Activated T-cell treated with anti-CD3 and anti-CD28 coated beads, Interleukin-2, amount 50 U/mL, for 72 hours (primary cell): Measurements from ENCODE around the gene CYP2J2. TPM values are rescaled to one million over a fixed set of nuclear protein-coding genes. Genes with fewer than 3 reads are reported as not detected.
"Not testable (repeated sequence)": the region's sequence is repeated elsewhere in the genome, so short reads cannot be mapped to it uniquely, and the experiment has no call there.

Experiments used
- ATAC-seq, 2 donors: fragments of 150-1000 bp; cut with Tn5 transposase; replicated peaks in 1 of 2; 2 replicates each; pipeline ENCODE4 v1.10.0; 2021; ENCODE audit warnings: moderate library complexity in 2 of 2, mild to moderate bottlenecking in 1 of 2
- DNase-seq, 2 donors: peaks; one replicate each; pipeline ENCODE4 v3.0.0; 2021 to 2022; ENCODE audit warnings: mixed read lengths in 1 of 2
- H3K27ac Mint-ChIP-seq: one replicate; pipeline ENCODE4 v1.8.0; 2022; ENCODE audit warnings: mild to moderate bottlenecking, moderate library complexity, mixed read lengths
- H3K27me3 Mint-ChIP-seq: one replicate; pipeline ENCODE4 v1.8.0; 2022; ENCODE audit warnings: low read depth, mixed read lengths
- H3K36me3 Mint-ChIP-seq, 2 donors: one replicate each; pipeline ENCODE4 v1.8.0; 2022; ENCODE audit warnings: mixed read lengths in 2 of 2, mild to moderate bottlenecking in 1 of 2; ENCODE audit not compliant: insufficient read depth in 2 of 2
- H3K4me1 Mint-ChIP-seq: one replicate; pipeline ENCODE4 v1.8.0; 2022; ENCODE audit warnings: low read depth, mixed read lengths
- H3K4me3 Mint-ChIP-seq, 2 donors: one replicate each; pipeline ENCODE4 v1.8.0; 2022; ENCODE audit warnings: mild to moderate bottlenecking in 2 of 2, mixed read lengths in 2 of 2, moderate library complexity in 2 of 2
- H3K9me3 Mint-ChIP-seq, 2 donors: one replicate each; pipeline ENCODE4 v1.8.0; 2022; ENCODE audit warnings: mixed read lengths in 2 of 2
- total RNA-seq, 2 donors: library from RNA; stranded (reverse); gene quantifications; one replicate each; pipeline ENCODE4 v1.2.3, GENCODE V29; 2022

The CYP2J2 gene
- under 1 TPM; 0.76 to 0.82 TPM for total RNA-seq

- Mint-ChIP-seq H3K36me3 (peaks cover 6 to 8% of the 10 kb centered on the region in 2 donors), H3K4me3 (peak within 1 kb of the TSS; percentile 73 to 91), H3K9me3 (peaks cover 0 to 4% of the 10 kb centered on the region in 2 donors), H3K27me3 (peaks cover 42% of the 10 kb centered on the region), H3K4me1 (peaks cover 13% of the 10 kb centered on the region), H3K27ac (peak within 1 kb of the TSS; percentile 92)
- DNase-seq (peak; percentile 44 to 47), ATAC-seq (peak; percentile 94 to 95)
Observed at GRCh38 chr1:59926381-59927123, at the start of gene CYP2J2. TSS of gene CYP2J2 (minus strand) at chr1:59926773. CDS start at chr1:59926746, 27 bp downstream.

GRCh38 chr1:59973719-59974118 is 47.1 kb upstream of the CYP2J2 start:
- DNase-seq (no peak), ATAC-seq (no peak)
- H3K9me3 Mint-ChIP-seq: no peaks in the 10 kb centered on the region

DNA sequence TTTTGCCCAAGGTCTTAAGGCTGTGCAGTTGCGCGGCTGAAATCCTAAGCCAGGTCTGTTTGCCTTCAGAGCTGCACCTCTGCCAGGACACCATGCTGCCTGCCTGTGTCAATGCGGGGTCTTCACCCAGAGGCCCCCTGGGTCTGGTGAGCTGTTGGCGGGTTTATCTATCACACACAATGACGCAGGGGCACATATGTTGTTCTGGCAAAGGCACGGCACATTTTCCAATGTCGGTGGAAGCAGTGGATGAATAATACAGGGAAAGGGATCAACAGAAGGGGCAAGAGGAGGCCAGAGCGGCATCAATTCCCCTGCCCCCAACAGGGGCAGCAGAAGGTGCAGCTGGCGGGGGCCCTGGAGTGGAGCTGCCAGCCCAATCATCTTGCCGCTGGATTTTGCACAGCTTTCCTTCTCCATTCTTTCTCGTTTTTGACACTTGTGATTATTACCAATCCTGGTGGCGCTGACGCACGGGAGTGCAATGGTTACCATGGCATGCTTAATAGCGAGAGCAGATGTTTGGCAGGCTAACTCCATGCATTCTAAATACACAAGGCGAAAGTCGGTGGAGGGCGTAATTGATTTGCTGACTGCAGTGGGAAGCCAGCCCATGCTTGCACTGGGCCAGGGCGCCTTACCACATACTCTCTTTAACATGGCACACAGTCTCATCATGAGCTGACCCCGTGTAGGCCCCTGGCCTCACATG is 45.8 kb upstream of the CYP2J2 start:
- no peak for ATAC-seq
- no peaks in the 10 kb centered on the region for H3K9me3 Mint-ChIP-seq
- no peak overlapping the region for H3K4me3 Mint-ChIP-seq
- peaks cover 6% of the 10 kb centered on the region for H3K4me1 Mint-ChIP-seq
- no peaks in the 10 kb centered on the region for H3K36me3 Mint-ChIP-seq
- peaks cover 47% of the 10 kb centered on the region for H3K27me3 Mint-ChIP-seq
- no peak overlapping the region for H3K27ac Mint-ChIP-seq
- no peak for DNase-seq

More at GRCh38 chr1:59973719-59974118, 47.1 kb upstream of the CYP2J2 start:
- no peak overlapping the region for H3K27ac Mint-ChIP-seq
- H3K4me3 Mint-ChIP-seq: no peak overlapping the region
- H3K36me3 Mint-ChIP-seq: no peaks in the 10 kb centered on the region
- peaks cover 47% of the 10 kb centered on the region for H3K27me3 Mint-ChIP-seq
- peaks cover 6% of the 10 kb centered on the region for H3K4me1 Mint-ChIP-seq

DNA sequence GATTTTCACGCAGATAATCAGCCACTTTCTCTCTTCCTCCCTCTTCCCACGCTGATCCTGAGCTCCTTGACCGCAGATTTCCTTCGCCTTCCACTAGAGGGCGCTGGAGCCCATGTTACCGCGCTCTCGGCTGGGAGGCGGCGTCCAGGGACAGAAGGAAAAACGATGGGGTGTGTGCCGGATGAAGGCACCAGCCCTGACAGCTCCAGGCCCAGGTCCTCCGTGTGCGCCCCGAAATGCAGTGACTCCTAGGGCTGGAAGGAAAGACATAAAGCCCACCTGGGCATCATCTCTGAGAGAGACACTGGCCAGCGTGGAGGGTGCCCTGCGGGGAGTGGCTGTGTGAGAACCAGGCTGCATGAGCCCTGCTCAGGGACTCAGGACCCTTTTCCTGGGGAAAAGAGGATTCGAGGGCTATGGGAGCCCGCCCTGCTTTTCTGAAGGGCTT is 44.9 kb upstream of the CYP2J2 start:
- ATAC-seq (peak; percentile 32 to 44), DNase-seq (peak; percentile 29 to 57)
- no peaks in the 10 kb centered on the region for H3K36me3 Mint-ChIP-seq

DNA sequence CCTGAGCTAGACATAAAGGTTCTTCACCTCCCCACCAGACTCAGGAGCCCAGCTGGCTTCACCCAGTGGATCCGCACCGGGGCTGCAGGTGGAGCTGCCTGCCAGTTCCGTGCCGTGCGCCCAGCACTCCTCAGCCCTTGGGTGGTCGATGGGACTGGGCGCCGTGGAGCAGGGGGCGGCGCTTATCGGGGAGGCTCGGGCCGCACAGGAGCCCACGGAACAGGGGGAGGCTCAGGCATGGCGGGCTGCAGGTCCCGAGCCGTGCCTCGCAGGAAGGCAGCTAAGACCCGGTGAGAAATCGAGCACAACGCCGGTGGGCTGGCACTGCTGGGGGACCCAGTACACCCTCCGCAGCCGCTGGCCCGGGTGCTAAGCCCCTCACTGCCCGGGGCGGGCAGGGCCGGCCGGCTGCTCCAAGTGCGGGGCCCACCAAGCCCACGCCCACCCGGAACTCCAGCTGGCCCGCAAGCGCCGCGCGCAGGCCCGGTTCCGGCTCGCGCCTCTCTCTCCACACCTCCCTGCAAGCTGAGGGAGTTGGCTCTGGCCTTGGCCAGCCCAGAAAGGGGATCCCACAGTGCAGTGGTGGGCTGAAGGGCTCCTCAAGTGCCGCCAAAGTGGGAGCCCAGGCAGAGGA is 43.1 kb upstream of the CYP2J2 start:
- H3K9me3 Mint-ChIP-seq, H3K27ac Mint-ChIP-seq, ATAC-seq, DNase-seq, H3K4me1 Mint-ChIP-seq, H3K4me3 Mint-ChIP-seq, H3K36me3 Mint-ChIP-seq: not testable (repeated sequence)
- peaks cover 25% of the 10 kb centered on the region for H3K27me3 Mint-ChIP-seq

More for the DNA sequence above, 44.9 kb upstream of the CYP2J2 start:
- H3K4me1 Mint-ChIP-seq: peaks cover 6% of the 10 kb centered on the region
- H3K9me3 Mint-ChIP-seq: no peaks in the 10 kb centered on the region
- no peak overlapping the region for H3K4me3 Mint-ChIP-seq
- peaks cover 41% of the 10 kb centered on the region for H3K27me3 Mint-ChIP-seq
- H3K27ac Mint-ChIP-seq: no peak overlapping the region

- H3K4me1 Mint-ChIP-seq, H3K9me3 Mint-ChIP-seq, ATAC-seq, H3K4me3 Mint-ChIP-seq, DNase-seq, H3K36me3 Mint-ChIP-seq, H3K27ac Mint-ChIP-seq: not testable (repeated sequence)
- H3K27me3 Mint-ChIP-seq: peaks cover 17% of the 10 kb centered on the region
Observed at GRCh38 chr1:59968746-59969145, 42.2 kb upstream of the CYP2J2 start.

DNA sequence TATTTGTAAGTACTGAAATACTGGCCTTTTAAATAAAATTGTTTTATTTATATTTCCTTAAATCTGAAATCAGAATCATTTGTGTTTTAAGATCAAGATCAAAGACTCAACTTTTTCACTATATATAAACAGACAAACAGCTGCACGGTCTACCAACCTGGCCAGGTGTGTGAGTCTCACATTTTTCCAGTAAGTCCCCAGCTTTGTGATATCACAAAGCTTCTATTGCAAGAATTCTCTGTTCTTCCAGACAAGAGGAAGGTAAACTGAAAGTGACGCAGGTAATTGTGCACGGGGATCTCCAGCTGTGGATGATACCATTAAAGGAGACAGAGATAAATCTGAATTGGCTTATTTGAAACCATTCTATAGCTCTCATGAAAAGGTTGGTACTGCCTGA is 41.2 kb upstream of the CYP2J2 start:
- Mint-ChIP-seq H3K27me3 (peaks cover 7% of the 10 kb centered on the region), H3K9me3 (no peaks in the 10 kb centered on the region), H3K36me3 (no peaks in the 10 kb centered on the region), H3K27ac (no peak overlapping the region), H3K4me1 (peaks cover 6% of the 10 kb centered on the region), H3K4me3 (no peak overlapping the region)
- no peak for ATAC-seq
- DNase-seq: no peak

GRCh38 chr1:59967141-59967697 is 40.6 kb upstream of the CYP2J2 start:
- Mint-ChIP-seq H3K9me3 (no peaks in the 10 kb centered on the region), H3K4me1 (peaks cover 6% of the 10 kb centered on the region), H3K27ac (no peak overlapping the region), H3K27me3 (peaks cover 1% of the 10 kb centered on the region), H3K4me3 (no peak overlapping the region), H3K36me3 (no peaks in the 10 kb centered on the region)
- DNase-seq (no peak), ATAC-seq (no peak)

- Mint-ChIP-seq H3K4me3 (no peak overlapping the region), H3K4me1 (no peaks in the 10 kb centered on the region), H3K9me3 (no peaks in the 10 kb centered on the region), H3K27me3 (no peaks in the 10 kb centered on the region), H3K36me3 (no peaks in the 10 kb centered on the region), H3K27ac (no peak overlapping the region)
- ATAC-seq (no peak), DNase-seq (no peak)
Observed at GRCh38 chr1:59952065-59952464, 25.5 kb upstream of the CYP2J2 start.

DNA sequence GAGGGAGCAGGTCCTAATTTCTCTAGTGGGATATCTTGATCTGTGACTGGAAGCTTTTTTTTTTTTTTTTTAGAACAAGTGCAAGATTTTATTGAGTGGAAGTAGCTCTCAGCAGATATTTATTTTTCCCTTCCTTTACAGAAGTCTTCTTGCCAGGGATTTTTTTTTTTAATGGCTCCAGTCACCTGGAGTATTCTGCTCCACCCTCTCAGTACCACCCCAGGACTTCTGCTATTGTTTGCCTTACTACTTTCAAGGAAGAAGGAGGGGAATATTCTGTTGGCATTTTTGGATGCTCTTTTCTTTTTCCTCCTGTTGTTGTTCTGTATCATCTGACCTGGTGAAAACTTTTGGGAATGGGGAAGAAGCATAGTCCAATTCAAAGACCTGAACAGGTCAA is 23.1 kb upstream of the CYP2J2 start:
- ATAC-seq (no peak), DNase-seq (no peak)
- H3K9me3 Mint-ChIP-seq: no peaks in the 10 kb centered on the region
- no peaks in the 10 kb centered on the region for H3K4me1 Mint-ChIP-seq
- no peaks in the 10 kb centered on the region for H3K36me3 Mint-ChIP-seq
- no peak overlapping the region for H3K27ac Mint-ChIP-seq
- H3K27me3 Mint-ChIP-seq: no peaks in the 10 kb centered on the region
- H3K4me3 Mint-ChIP-seq: no peak overlapping the region

GRCh38 chr1:59948990-59949389 is 22.4 kb upstream of the CYP2J2 start:
- H3K4me3 Mint-ChIP-seq: no peak overlapping the region
- H3K27ac Mint-ChIP-seq: no peak overlapping the region
- no peaks in the 10 kb centered on the region for H3K27me3 Mint-ChIP-seq
- no peaks in the 10 kb centered on the region for H3K36me3 Mint-ChIP-seq
- H3K4me1 Mint-ChIP-seq: no peaks in the 10 kb centered on the region
- H3K9me3 Mint-ChIP-seq: no peaks in the 10 kb centered on the region
- ATAC-seq (no peak), DNase-seq (no peak)

GRCh38 chr1:59947047-59947938 is 20.7 kb upstream of the CYP2J2 start:
- Mint-ChIP-seq H3K4me1 (no peaks in the 10 kb centered on the region), H3K27ac (no peak overlapping the region), H3K4me3 (no peak overlapping the region), H3K27me3 (peaks cover 12% of the 10 kb centered on the region), H3K9me3 (no peaks in the 10 kb centered on the region), H3K36me3 (no peaks in the 10 kb centered on the region)
- DNase-seq (peak; percentile 52 to 62), ATAC-seq (peak; percentile 82 to 83)
